HG03432 (cell line): ENCODE results near the gene SERPINB10.

Experiments
- ATAC-seq: cut with Tn5 transposase; IDR thresholded peaks from one replicate; pipeline ENCODE4 v1.9.1; 2021; ENCODE audit warnings: mild to moderate bottlenecking, moderate library complexity; ENCODE audit not compliant: unreplicated experiment

Gene SERPINB10

GRCh38 chr18:63977040-63977439 is 69.3 kb downstream of the SERPINB10 start:
- ATAC-seq = no peak

GRCh38 chr18:63979409-63979920 is 71.7 kb downstream of the SERPINB10 start:
- peak; percentile 84 for ATAC-seq

- no peak for ATAC-seq
Measured at GRCh38 chr18:63980027-63980426, 72.3 kb downstream of the SERPINB10 start.

GRCh38 chr18:63980896-63981460 is 73.2 kb downstream of the SERPINB10 start:
- ATAC-seq = no peak

- no peak for ATAC-seq
Measured at GRCh38 chr18:63981719-63982118, 74.0 kb downstream of the SERPINB10 start.

- no peak for ATAC-seq
Measured at GRCh38 chr18:63982361-63982760, 74.6 kb downstream of the SERPINB10 start.
